ENCODE measurements around the gene S100A13.

Gene S100A13

DNA sequence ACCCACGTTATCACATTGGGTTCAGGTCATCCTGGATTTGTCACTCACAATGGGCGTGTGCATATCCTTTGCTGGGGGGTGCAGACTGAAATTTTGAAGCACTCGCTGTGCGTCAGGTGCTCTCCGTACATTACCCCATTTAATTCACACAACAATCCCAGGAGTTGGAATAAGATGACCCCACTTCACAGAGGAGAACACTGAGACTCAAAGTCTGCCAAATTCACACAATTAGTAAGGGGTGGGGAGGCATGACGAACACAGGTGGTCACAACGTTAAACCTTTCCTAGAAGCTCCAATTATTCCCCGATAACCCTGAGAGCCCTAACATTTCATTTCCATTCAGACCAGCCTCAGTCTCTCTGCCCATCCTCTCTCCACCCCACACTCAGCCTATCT, 57.8 kb downstream of the S100A13 start:
- no peak for DNase-seq (ENCODE audit: low read depth)
